ENCODE measurements around the gene PRKCQ. TPM values are rescaled to one million over a fixed set of nuclear protein-coding genes. Genes with fewer than 3 reads are reported as not detected.
A peak's percentile ranks its signal among the peaks of the same experiment; 100 is the strongest.
"Not testable (repeated sequence)": the region's sequence is repeated elsewhere in the genome, so short reads cannot be mapped to it uniquely, and the experiment has no call there.

Gene PRKCQ
- total RNA-seq, 1 experiment from 2014 or later, result 6.8 TPM

DNA sequence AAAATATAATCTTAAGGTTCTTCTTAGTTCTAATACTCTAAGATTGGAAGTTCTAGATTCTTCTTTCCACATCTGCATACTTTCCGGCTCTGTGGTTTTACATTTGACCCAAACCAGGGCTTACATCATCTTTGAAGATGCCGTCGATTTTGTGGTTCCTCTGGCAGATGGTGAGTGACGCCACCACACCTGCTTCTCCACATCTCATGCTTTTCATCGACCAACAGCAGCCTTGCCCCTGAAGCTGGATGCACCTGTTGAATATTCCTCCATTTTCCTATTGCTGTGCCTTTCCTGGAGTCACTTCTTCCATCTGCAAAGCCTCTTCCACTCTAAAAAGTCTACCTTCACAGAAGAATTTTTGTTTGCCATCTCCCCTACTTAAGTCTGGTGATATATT lies 121.3 kb downstream of the PRKCQ start:
- DNase-seq (ENCODE audit: low spot score), result no peak

- no peak for DNase-seq (ENCODE audit: low spot score)
Measured at GRCh38 chr10:6457376-6457775, 122.7 kb downstream of the PRKCQ start.

GRCh38 chr10:6456067-6456466 lies 124.0 kb downstream of the PRKCQ start:
- no peak for DNase-seq (ENCODE audit: low spot score)

DNA sequence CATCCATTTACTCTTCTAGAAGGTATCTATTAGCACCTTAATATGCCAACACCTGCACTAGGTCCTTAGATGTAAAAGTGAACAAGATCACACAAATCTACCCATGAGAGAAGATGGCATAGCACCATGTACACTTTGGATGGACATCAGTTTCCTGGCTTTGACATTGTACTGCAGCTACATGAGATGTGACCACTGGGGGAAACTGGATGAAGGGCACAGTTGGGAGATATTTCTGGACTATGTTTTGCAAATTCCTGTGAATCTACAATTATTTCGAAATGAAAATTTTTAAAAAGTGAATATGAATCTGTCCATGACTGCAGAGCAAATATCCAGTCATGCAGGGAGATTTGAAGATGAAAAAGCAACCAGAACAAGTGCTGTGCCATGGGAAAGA lies 124.5 kb downstream of the PRKCQ start:
- DNase-seq (ENCODE audit: low spot score), result no peak

- no peak for DNase-seq (ENCODE audit: low spot score)
Measured at GRCh38 chr10:6446711-6447110, 133.4 kb downstream of the PRKCQ start.

GRCh38 chr10:6445671-6446316 lies 134.3 kb downstream of the PRKCQ start:
- peak; percentile 21 for DNase-seq (ENCODE audit: low spot score)

- DNase-seq (ENCODE audit: low spot score), result not testable (repeated sequence)
Measured at GRCh38 chr10:6439875-6440274, 140.2 kb downstream of the PRKCQ start.

DNA sequence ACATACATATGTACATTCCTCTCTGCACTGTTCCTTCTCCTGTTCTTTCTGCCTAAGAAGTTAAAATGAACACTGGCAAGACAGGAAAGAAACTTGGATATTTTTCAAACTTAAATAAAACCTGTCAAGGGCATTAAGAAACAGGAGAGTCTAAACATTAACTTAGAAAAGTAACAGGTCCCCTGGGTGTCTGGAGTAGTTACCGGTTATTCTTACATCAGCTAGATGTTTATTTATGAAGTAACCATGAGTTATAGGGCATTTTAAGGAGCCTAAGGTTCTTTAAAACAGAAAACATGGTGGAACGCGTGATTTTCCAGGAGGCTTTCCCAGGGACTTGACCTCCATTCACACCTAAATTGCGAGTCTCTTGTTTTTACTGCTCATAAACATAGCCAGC lies 148.2 kb downstream of the PRKCQ start:
- DNase-seq (ENCODE audit: low spot score), result no peak

- no peak for DNase-seq (ENCODE audit: low spot score)
Measured at GRCh38 chr10:6431186-6431585, 148.9 kb downstream of the PRKCQ start.

- DNase-seq (ENCODE audit: low spot score), result no peak
Measured at GRCh38 chr10:6430423-6430980, 149.6 kb downstream of the PRKCQ start.

DNA sequence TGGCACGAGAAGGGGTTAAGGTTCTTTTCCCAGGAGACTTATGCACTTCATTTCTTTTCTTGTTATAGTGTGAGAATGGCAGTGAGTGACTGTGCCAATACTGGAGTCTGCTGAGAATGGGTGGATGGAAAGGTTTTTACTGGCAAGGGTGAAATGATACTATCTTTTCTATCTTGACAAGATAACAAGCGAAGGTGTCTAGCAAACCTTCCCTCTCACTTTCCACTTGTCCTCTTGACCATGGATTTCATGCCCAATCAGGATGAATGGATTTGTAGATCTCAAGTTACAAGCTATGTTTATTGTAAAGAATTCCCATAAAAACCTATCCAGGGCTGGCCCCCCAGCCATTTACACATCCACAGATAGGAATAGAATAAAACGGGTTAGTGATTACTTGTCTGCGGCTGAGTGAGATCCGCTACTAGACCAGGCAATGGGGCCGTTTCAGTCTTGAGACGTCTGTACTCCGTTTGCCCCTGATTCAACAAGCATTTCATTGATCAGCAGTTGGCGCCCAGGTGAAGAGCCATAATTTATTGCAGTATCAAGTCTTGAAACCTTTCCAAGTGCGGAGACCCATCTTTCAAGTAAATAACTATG lies 152.6 kb downstream of the PRKCQ start:
- no peak for DNase-seq (ENCODE audit: low spot score)

DNA sequence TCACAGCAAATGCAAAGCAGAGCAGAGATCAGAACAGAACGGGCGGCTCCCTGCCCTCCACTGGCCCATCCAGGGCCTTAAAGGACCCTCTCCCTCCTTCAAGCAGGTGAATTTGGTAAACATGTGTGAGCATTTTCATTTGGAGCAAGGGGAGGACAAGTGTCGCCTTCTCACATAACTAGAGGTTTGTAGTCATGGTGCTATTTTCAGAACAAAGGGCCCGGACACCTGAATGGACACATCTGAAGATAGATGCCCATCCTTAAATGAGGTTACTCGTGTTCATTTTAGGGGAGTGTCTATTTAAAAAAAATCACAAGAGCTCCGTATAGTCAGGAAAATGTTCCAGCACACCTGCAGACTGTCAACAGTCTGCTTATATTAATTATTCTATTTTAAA lies 153.8 kb downstream of the PRKCQ start:
- no peak for DNase-seq (ENCODE audit: low spot score)

DNA sequence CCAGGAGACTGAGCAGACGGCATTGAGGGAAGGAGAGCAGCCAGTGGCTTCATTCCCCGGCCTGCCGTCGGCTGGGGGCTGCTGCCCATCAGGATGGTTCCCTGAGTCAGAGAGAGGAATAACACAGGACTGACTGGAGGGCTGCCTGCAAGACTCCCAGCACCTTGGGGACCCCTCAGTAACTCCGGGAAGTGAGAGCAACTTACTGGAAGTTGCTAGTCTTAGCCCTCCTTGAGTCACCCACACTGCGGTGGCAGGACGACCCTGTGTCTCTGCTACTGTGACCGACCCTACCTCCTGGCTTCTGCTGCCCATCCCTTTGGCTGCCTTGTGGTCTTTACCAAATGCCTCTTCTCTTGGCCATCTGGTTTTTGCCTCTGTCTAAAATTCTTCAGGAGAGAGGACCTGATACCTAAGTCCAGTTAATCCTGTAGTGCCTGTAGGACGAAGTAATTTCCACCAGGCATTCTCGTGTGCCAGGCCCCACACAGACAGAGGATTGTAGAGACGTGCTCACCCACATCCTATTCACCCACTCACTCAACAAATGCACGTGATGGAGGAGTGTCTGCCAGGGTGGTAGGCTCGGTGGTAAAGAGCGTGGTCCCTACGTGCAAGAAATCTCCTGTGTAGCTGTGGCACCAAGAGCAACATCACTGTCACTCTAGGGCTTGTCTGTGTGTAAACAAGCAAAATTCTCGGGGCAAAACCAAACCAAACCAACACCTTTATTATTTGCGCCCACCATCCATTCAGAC lies 156.5 kb downstream of the PRKCQ start:
- DNase-seq (ENCODE audit: low spot score), result no peak

GRCh38 chr10:6423004-6423403 lies 157.1 kb downstream of the PRKCQ start:
- DNase-seq (ENCODE audit: low spot score), result peak; percentile 37

DNA sequence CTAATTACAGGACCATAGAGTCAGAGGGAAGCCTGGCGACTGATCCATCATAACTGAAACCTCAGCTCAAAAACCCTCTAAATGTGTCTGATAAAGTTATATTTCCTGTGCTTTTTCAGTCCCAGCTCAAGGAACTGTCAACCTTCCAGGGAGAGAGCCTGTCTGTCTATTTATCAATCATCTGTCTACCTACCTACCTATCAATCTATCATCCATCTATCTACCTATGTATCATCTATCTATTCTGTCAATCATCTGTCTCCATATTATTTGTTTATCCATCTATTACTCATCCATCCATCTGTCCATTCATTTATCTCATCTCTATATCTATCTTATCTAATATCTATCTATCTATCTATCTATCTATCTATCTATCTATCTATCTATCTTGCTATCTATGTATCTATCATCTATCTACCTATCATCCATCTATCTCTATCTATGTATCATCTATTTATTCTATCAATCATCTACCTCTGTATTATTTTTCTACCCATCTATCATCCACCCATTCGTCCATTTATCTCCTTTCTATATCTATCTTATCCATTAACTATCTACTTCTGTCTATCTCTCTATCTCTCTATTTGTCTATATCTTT lies 161.4 kb downstream of the PRKCQ start:
- DNase-seq (ENCODE audit: low spot score), result no peak

- DNase-seq (ENCODE audit: low spot score), result no peak
Measured at GRCh38 chr10:6418167-6418566, 161.9 kb downstream of the PRKCQ start.

- peak; percentile 24 for DNase-seq (ENCODE audit: low spot score)
Measured at GRCh38 chr10:6416892-6417512, 163.1 kb downstream of the PRKCQ start.

DNA sequence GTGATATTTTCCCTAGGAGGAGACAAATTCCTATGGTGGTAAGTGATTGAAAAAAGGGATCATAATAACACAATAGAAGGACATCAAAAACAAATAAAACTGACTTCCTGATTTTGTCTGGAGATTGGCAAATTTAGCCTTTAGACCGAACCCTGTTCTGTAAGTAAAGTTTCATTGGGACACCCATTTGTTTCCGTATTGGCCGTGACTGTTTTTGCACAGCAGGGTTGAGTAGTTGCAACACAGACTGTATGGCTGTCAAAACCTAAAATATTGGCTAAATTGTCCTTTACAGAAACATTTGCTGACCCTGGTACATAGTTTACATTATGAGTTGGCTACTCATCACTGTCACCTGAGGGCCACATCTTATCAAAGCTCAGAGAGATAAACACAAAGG lies 168.6 kb downstream of the PRKCQ start:
- DNase-seq (ENCODE audit: low spot score), result no peak

DNA sequence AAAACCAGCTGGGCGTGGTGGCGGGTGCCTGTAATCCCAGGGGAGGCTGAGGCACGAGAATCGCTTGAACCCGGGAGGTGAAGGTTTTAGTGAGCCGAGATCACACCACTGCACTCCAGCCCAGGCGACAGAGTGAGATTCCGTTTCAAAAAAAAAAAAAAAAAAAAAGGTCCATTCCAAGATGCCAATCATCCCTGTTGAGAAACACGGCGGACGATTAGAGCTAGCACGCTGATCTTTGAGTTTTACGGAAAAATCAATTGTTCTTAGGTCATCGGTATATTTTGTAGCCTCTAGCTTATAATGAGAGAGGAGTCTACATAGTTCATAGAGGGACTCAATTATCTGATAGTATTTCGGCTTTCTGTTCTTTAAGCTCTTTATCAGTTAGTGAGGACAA lies 169.2 kb downstream of the PRKCQ start:
- DNase-seq (ENCODE audit: low spot score), result no peak

GRCh38 chr10:6409971-6410643 lies 170.0 kb downstream of the PRKCQ start:
- DNase-seq (ENCODE audit: low spot score), result peak; percentile 74

- DNase-seq (ENCODE audit: low spot score), result no peak
Measured at GRCh38 chr10:6408799-6409198, 171.3 kb downstream of the PRKCQ start.

Measured in H4 (cell line).